ENCODE data around the gene KRT33A.
"Not testable (repeated sequence)": the region's sequence is repeated elsewhere in the genome, so short reads cannot be mapped to it uniquely, and the experiment has no call there.

The KRT33A gene

GRCh38 chr17:41363881-41364280 is 13.3 kb upstream of the KRT33A start:
- Histone ChIP-seq H3K9ac (ENCODE audit: insufficient read length, low read depth) (no peak overlapping the region), H3K4me1 (ENCODE audit: insufficient read depth, insufficient read length) (no peaks in the 10 kb centered on the region), H3K36me3 (ENCODE audit: insufficient read depth, insufficient read length, low read length) (no peaks in the 10 kb centered on the region), H3K27me3 (ENCODE audit: insufficient read depth, insufficient read length) (no peaks in the 10 kb centered on the region), H3K9me3 (ENCODE audit: insufficient read depth, low read length) (no peaks in the 10 kb centered on the region), H3K4me3 (ENCODE audit: insufficient read length, low read depth) (no peak overlapping the region)
- TF ChIP-seq SUZ12 (IDR thresholded peaks at IDR 0.05; ENCODE audit: extremely low read depth, insufficient read depth, insufficient read length) (no peak), YY1 (IDR thresholded peaks at IDR 0.05; ENCODE audit: insufficient read depth, insufficient read length) (no peak), ZNF274 (IDR thresholded peaks at IDR 0.05; ENCODE audit: low read depth, low read length) (no peak)
- DNase-seq (ENCODE audit: low read depth, low spot score), result no peak

DNA sequence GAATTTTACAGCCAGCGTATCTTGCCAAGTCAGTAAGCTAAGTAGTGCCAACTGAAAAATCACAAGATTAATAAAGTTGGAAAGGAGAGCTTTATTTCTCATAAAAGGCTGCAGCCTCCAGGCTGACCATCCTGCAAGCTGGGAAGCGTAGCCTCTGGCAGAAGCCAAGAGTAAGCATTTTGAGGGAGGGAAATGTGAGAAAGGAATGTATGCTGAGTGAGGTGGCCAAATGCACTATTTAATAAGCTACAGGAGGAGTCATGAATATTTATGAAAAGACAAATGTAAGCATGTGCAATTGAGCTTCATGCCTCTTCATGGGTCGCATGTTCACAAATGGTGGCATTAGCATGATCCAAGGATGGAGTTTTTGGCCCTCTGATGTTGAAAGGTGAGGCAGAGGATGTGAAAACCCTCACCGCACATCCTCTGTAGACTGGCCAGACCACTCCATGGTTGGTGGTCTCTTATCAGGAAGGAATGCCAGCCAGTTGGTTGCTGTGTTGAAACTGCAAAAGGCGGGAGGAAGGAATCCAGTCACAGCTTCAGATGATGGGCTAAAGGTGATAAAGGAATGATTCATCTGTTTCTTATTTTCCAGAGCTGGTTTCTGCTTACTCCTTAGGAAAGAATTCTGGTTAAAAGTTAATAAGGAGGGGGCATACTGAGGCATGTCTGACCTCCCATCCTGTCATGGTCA is 9.8 kb upstream of the KRT33A start:
- no peak overlapping the region for H3K4me3 ChIP-seq (ENCODE audit: insufficient read length, low read depth)
- no peaks in the 10 kb centered on the region for H3K4me1 ChIP-seq (ENCODE audit: insufficient read depth, insufficient read length)
- no peaks in the 10 kb centered on the region for H3K27me3 ChIP-seq (ENCODE audit: insufficient read depth, insufficient read length)
- no peak overlapping the region for H3K9ac ChIP-seq (ENCODE audit: insufficient read length, low read depth)
- no peaks in the 10 kb centered on the region for H3K9me3 ChIP-seq (ENCODE audit: insufficient read depth, low read length)
- H3K36me3 ChIP-seq (ENCODE audit: insufficient read depth, insufficient read length, low read length), result no peaks in the 10 kb centered on the region
- TF ChIP-seq YY1 (IDR thresholded peaks at IDR 0.05; ENCODE audit: insufficient read depth, insufficient read length) (no peak), ZNF274 (IDR thresholded peaks at IDR 0.05; ENCODE audit: low read depth, low read length) (no peak), SUZ12 (IDR thresholded peaks at IDR 0.05; ENCODE audit: extremely low read depth, insufficient read depth, insufficient read length) (no peak)
- no peak for DNase-seq (ENCODE audit: low read depth, low spot score)

- Histone ChIP-seq H3K4me1 (ENCODE audit: insufficient read depth, insufficient read length) (no peaks in the 10 kb centered on the region), H3K36me3 (ENCODE audit: insufficient read depth, insufficient read length, low read length) (no peaks in the 10 kb centered on the region), H3K27me3 (ENCODE audit: insufficient read depth, insufficient read length) (no peaks in the 10 kb centered on the region), H3K9ac (ENCODE audit: insufficient read length, low read depth) (no peak overlapping the region), H3K4me3 (ENCODE audit: insufficient read length, low read depth) (no peak overlapping the region), H3K9me3 (ENCODE audit: insufficient read depth, low read length) (no peaks in the 10 kb centered on the region)
- DNase-seq (ENCODE audit: low read depth, low spot score), result no peak
- TF ChIP-seq ZNF274 (IDR thresholded peaks at IDR 0.05; ENCODE audit: low read depth, low read length), result no peak
- TF ChIP-seq SUZ12 (IDR thresholded peaks at IDR 0.05; ENCODE audit: extremely low read depth, insufficient read depth, insufficient read length), result no peak
- no peak for TF ChIP-seq YY1 (IDR thresholded peaks at IDR 0.05; ENCODE audit: insufficient read depth, insufficient read length)
These were observed 3.9 kb upstream of the KRT33A start for GRCh38 chr17:41354536-41354935.

DNA sequence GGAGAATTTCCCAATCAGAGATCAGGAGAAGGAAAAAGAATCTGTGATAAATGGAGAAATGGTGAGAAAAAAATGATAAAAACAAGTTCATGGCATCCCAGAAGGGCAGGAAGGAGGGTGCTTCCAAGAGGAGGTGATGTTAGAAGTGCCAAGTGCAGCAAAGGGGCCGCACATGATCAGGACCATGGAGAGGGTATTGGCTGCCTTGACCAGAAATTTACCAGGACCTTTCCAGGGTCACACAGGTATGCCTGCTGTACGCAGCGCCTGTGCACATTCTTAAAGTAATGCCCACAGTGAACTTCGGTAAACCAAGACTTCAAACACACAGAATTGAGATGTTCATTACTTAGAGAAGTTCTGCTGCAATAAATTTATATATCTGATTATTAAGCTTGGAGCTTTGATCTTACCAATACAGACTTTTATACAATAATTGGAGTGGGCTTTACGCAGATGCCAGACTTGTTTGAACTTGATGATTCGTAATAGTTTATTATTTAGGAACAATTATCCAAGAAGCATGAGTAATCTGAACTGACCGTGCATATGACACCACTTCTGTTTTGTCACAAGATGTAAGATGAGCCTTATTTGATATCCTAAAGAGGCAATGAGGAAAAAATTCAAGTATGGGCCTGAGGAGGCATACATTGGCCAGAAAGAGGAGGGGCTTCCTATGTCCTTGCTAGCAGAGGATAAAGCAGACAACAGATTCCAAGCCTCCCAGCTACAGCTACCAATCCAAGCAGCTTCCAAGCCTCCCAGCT is 2.2 kb upstream of the KRT33A start:
- H3K4me1 ChIP-seq (ENCODE audit: insufficient read depth, insufficient read length), result no peaks in the 10 kb centered on the region
- H3K9ac ChIP-seq (ENCODE audit: insufficient read length, low read depth), result no peak overlapping the region
- H3K4me3 ChIP-seq (ENCODE audit: insufficient read length, low read depth), result no peak overlapping the region
- H3K36me3 ChIP-seq (ENCODE audit: insufficient read depth, insufficient read length, low read length), result no peaks in the 10 kb centered on the region
- no peaks in the 10 kb centered on the region for H3K27me3 ChIP-seq (ENCODE audit: insufficient read depth, insufficient read length)
- TF ChIP-seq SUZ12 (IDR thresholded peaks at IDR 0.05; ENCODE audit: extremely low read depth, insufficient read depth, insufficient read length) (no peak), YY1 (IDR thresholded peaks at IDR 0.05; ENCODE audit: insufficient read depth, insufficient read length) (no peak), ZNF274 (IDR thresholded peaks at IDR 0.05; ENCODE audit: low read depth, low read length) (no peak)
- no peaks in the 10 kb centered on the region for H3K9me3 ChIP-seq (ENCODE audit: insufficient read depth, low read length)
- no peak for DNase-seq (ENCODE audit: low read depth, low spot score)

GRCh38 chr17:41351177-41351576 is 549 bp upstream of the KRT33A start:
- TF ChIP-seq YY1 (IDR thresholded peaks at IDR 0.05; ENCODE audit: insufficient read depth, insufficient read length) (no peak), SUZ12 (IDR thresholded peaks at IDR 0.05; ENCODE audit: extremely low read depth, insufficient read depth, insufficient read length) (no peak), ZNF274 (IDR thresholded peaks at IDR 0.05; ENCODE audit: low read depth, low read length) (no peak)
- Histone ChIP-seq H3K9me3 (ENCODE audit: insufficient read depth, low read length) (no peaks in the 10 kb centered on the region), H3K36me3 (ENCODE audit: insufficient read depth, insufficient read length, low read length) (no peaks in the 10 kb centered on the region), H3K27me3 (ENCODE audit: insufficient read depth, insufficient read length) (no peaks in the 10 kb centered on the region), H3K4me1 (ENCODE audit: insufficient read depth, insufficient read length) (no peaks in the 10 kb centered on the region), H3K9ac (ENCODE audit: insufficient read length, low read depth) (no peak overlapping the region), H3K4me3 (ENCODE audit: insufficient read length, low read depth) (no peak overlapping the region)
- DNase-seq (ENCODE audit: low read depth, low spot score), result no peak

GRCh38 chr17:41347869-41348760 is 2.5 kb downstream of the KRT33A start:
- no peaks in the 10 kb centered on the region for H3K4me1 ChIP-seq (ENCODE audit: insufficient read depth, insufficient read length)
- no peaks in the 10 kb centered on the region for H3K36me3 ChIP-seq (ENCODE audit: insufficient read depth, insufficient read length, low read length)
- H3K9me3 ChIP-seq (ENCODE audit: insufficient read depth, low read length), result peaks cover 6% of the 10 kb centered on the region; the same call in 1 of the 2 replicates
- H3K9ac ChIP-seq (ENCODE audit: insufficient read length, low read depth), result no peak overlapping the region
- no peak for DNase-seq (ENCODE audit: low read depth, low spot score)
- H3K27me3 ChIP-seq (ENCODE audit: insufficient read depth, insufficient read length), result no peaks in the 10 kb centered on the region
- TF ChIP-seq YY1 (IDR thresholded peaks at IDR 0.05; ENCODE audit: insufficient read depth, insufficient read length), result no peak
- TF ChIP-seq SUZ12 (IDR thresholded peaks at IDR 0.05; ENCODE audit: extremely low read depth, insufficient read depth, insufficient read length), result no peak
- no peak for TF ChIP-seq ZNF274 (IDR thresholded peaks at IDR 0.05; ENCODE audit: low read depth, low read length)
- H3K4me3 ChIP-seq (ENCODE audit: insufficient read length, low read depth), result no peak overlapping the region

GRCh38 chr17:41346421-41346820 is 4.2 kb downstream of the KRT33A start:
- not testable (repeated sequence) for H3K4me3 ChIP-seq (ENCODE audit: insufficient read length, low read depth); DNase-seq (ENCODE audit: low read depth, low spot score); H3K9ac ChIP-seq (ENCODE audit: insufficient read length, low read depth); H3K4me1 ChIP-seq (ENCODE audit: insufficient read depth, insufficient read length); H3K36me3 ChIP-seq (ENCODE audit: insufficient read depth, insufficient read length, low read length); H3K27me3 ChIP-seq (ENCODE audit: insufficient read depth, insufficient read length)
- H3K9me3 ChIP-seq (ENCODE audit: insufficient read depth, low read length), result peaks cover 23% of the 10 kb centered on the region; the same call in 1 of the 2 replicates

All from NT2/D1 (cell line).